Smooth muscle cell (in vitro differentiated cells): ENCODE results near the gene RIPOR3. TPM values are rescaled to one million over a fixed set of nuclear protein-coding genes. Genes with fewer than 3 reads are reported as not detected.

Source experiments
- DNase-seq: peaks from one replicate; lab custom pipeline; 2025; ENCODE audit not compliant: unreplicated experiment; lab: John Stamatoyannopoulos, UW
- H2AFZ ChIP-seq: fragments of 200-600 bp; sonication (generic); 2 replicates; pipeline ENCODE4 v1.6.0; 2016; ENCODE audit warnings: antibody characterized with exemption, low read depth, mild to moderate bottlenecking
- H3F3A ChIP-seq: fragments of 200-600 bp; sonication (generic); 2 replicates; pipeline ENCODE4 v1.6.0; 2017; ENCODE audit warnings: antibody characterized with exemption, low read depth
- H3K27ac ChIP-seq: fragments of 200-600 bp; sonication (generic); 2 replicates; pipeline ENCODE4 v1.5.1; 2016; ENCODE audit warnings: low read depth, mild to moderate bottlenecking
- H3K27me3 ChIP-seq: fragments of 200-600 bp; sonication (generic); 2 replicates; pipeline ENCODE4 v1.6.1; 2016; ENCODE audit warnings: low read depth, mild to moderate bottlenecking
- H3K36me3 ChIP-seq: fragments of 200-600 bp; sonication (generic); 2 replicates; pipeline ENCODE4 v1.5.1; 2016; ENCODE audit warnings: low read depth
- H3K4me1 ChIP-seq: fragments of 200-600 bp; sonication (generic); 2 replicates; pipeline ENCODE4 v1.5.1; 2016; ENCODE audit warnings: low read depth
- H3K4me2 ChIP-seq: fragments of 200-600 bp; sonication (generic); 2 replicates; pipeline ENCODE4 v1.6.0; 2016; ENCODE audit warnings: mild to moderate bottlenecking
- H3K4me3 ChIP-seq: fragments of 200-600 bp; sonication (generic); 2 replicates; pipeline ENCODE4 v1.5.1; 2016; ENCODE audit warnings: mild to moderate bottlenecking
- H3K79me2 ChIP-seq: fragments of 200-600 bp; sonication (generic); 2 replicates; pipeline ENCODE4 v1.6.0; 2016; ENCODE audit warnings: low read depth, mild to moderate bottlenecking
- H3K9ac ChIP-seq: fragments of 200-600 bp; sonication (generic); 2 replicates; pipeline ENCODE4 v1.6.0; 2016; ENCODE audit warnings: low read depth
- H3K9me3 ChIP-seq: fragments of 200-600 bp; sonication (generic); replicated peaks from 2 replicates; pipeline ENCODE4 v1.5.1; 2016; ENCODE audit warnings: low read depth
- H4K20me1 ChIP-seq: fragments of 200-600 bp; sonication (generic); 2 replicates; pipeline ENCODE4 v1.6.0; 2016; ENCODE audit warnings: low read depth
- CTCF ChIP-seq: fragments of 200-600 bp; sonication (generic); IDR thresholded peaks from 2 replicates; pipeline ENCODE4 v1.5.1; 2017; ENCODE audit warnings: borderline replicate concordance, mild to moderate bottlenecking, antibody characterized with exemption; ENCODE audit not compliant: insufficient read depth, poor library complexity, severe bottlenecking
- WGBS: methylation state at CpG from one replicate; pipeline ENCODE4 v1.1.7; 2016; ENCODE audit warnings: low lambda C conversion rate; 5-methylcytosine and 5-hydroxymethylcytosine counted together
- polyA plus RNA-seq: library from polyadenylated mRNA; unstranded; fragments of >200 nt; fragmentation: Nextera tagmentation; extraction: Ambion mirVana; gene quantifications from 2 replicates; pipeline ENCODE4 v1.2.1, GENCODE V29; 2016
- total RNA-seq: library from RNA; depleted of rRNA; stranded (reverse); fragments of >200 nt; gene quantifications from 2 replicates; pipeline ENCODE4 v1.2.3, GENCODE V29; 2014

RIPOR3 gene
- total and polyA plus RNA-seq, 2 experiments from 2014 or later: 0.18 to 1.2 TPM

- Histone ChIP-seq H3K27me3 (no peaks in the 10 kb centered on the region), H3K4me2 (no peak overlapping the region), H3K4me1 (no peaks in the 10 kb centered on the region), H3K36me3 (no peaks in the 10 kb centered on the region), H3K9ac (no peak overlapping the region), H3K4me3 (no peak overlapping the region), H2AFZ (no peak overlapping the region), H3K9me3 (no peaks in the 10 kb centered on the region), H4K20me1 (peaks cover 6% of the 10 kb centered on the region), H3K79me2 (no peaks in the 10 kb centered on the region), H3F3A (no peaks in the 10 kb centered on the region), H3K27ac (no peak overlapping the region)
- no peak for DNase-seq
- 94% methylated on average over 19 of the region's 19 CpGs for WGBS
- no peak for TF ChIP-seq CTCF
Measured at GRCh38 chr20:50592282-50593004, 98.9 kb downstream of the RIPOR3 start.

- no peaks in the 10 kb centered on the region for H3K79me2 ChIP-seq
- no peak for TF ChIP-seq CTCF
- no peaks in the 10 kb centered on the region for H3K9me3 ChIP-seq
- no peak overlapping the region for H2AFZ ChIP-seq
- DNase-seq: no peak
- H4K20me1 ChIP-seq: peaks cover 7% of the 10 kb centered on the region
- H3K27me3 ChIP-seq: no peaks in the 10 kb centered on the region
- no peak overlapping the region for H3K27ac ChIP-seq
- no peak overlapping the region for H3K4me3 ChIP-seq
- no peak overlapping the region for H3K4me2 ChIP-seq
- no peaks in the 10 kb centered on the region for H3K4me1 ChIP-seq
- H3K36me3 ChIP-seq: no peaks in the 10 kb centered on the region
- H3F3A ChIP-seq: no peaks in the 10 kb centered on the region
- WGBS: 93% methylated on average over 5 of the region's 5 CpGs
- H3K9ac ChIP-seq: no peak overlapping the region
Measured at GRCh38 chr20:50591233-50591852, 100.0 kb downstream of the RIPOR3 start.

- H3K4me2 ChIP-seq: no peak overlapping the region
- no peak for TF ChIP-seq CTCF
- WGBS: 96% methylated on average over 11 of the region's 11 CpGs
- H4K20me1 ChIP-seq: peaks cover 7% of the 10 kb centered on the region
- no peak overlapping the region for H3K9ac ChIP-seq
- no peaks in the 10 kb centered on the region for H3K4me1 ChIP-seq
- no peaks in the 10 kb centered on the region for H3K36me3 ChIP-seq
- H3K9me3 ChIP-seq: no peaks in the 10 kb centered on the region
- no peak overlapping the region for H3K27ac ChIP-seq
- peaks cover 3% of the 10 kb centered on the region for H3F3A ChIP-seq
- DNase-seq: no peak
- H3K27me3 ChIP-seq: no peaks in the 10 kb centered on the region
- H3K79me2 ChIP-seq: no peaks in the 10 kb centered on the region
- H2AFZ ChIP-seq: no peak overlapping the region
- H3K4me3 ChIP-seq: no peak overlapping the region
Measured at GRCh38 chr20:50590348-50590664, 101.0 kb downstream of the RIPOR3 start.
